Diencephalon (tissue), 1 donor: ENCODE results near the gene ODF4. TPM values are rescaled to one million over a fixed set of nuclear protein-coding genes. Genes with fewer than 3 reads are reported as not detected.

Experiments
- small RNA-seq: library from RNA; depleted of rRNA; stranded (forward); fragments of <200 nt; gene quantifications from one replicate; pipeline ENCODE3, GENCODE V24; 2014
- total RNA-seq: library from RNA; depleted of rRNA; stranded (reverse); fragments of >200 nt; gene quantifications from one replicate; pipeline ENCODE4 v1.2.3, GENCODE V29; 2014

Gene ODF4, protein sequence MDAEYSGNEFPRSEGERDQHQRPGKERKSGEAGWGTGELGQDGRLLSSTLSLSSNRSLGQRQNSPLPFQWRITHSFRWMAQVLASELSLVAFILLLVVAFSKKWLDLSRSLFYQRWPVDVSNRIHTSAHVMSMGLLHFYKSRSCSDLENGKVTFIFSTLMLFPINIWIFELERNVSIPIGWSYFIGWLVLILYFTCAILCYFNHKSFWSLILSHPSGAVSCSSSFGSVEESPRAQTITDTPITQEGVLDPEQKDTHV
- total RNA-seq: not detected

DNA sequence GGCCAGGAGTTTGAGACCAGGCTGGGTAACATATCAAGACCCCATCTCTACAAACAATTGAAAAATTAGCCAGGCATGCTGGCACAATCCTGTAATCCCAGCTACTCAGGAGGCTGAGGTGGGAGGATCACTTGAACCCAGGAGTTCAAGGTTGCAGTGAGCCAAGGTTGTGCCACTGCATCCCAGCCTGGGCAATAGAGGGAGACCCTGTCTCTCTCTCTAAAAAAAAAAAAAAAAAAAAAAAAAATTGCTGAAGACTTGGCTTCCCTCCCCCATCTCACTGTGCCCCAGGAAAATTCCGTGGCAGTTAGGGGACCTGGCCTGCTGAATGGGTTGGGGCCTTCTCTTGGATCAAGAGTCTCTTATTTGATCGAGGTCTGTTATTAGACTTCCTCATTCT lies at the start of gene ODF4:
ODF4 (plus strand) TSS at position 301 of the 400 bp plus-strand sequence. CDS start 212 bp downstream, outside the sequence.

DNA sequence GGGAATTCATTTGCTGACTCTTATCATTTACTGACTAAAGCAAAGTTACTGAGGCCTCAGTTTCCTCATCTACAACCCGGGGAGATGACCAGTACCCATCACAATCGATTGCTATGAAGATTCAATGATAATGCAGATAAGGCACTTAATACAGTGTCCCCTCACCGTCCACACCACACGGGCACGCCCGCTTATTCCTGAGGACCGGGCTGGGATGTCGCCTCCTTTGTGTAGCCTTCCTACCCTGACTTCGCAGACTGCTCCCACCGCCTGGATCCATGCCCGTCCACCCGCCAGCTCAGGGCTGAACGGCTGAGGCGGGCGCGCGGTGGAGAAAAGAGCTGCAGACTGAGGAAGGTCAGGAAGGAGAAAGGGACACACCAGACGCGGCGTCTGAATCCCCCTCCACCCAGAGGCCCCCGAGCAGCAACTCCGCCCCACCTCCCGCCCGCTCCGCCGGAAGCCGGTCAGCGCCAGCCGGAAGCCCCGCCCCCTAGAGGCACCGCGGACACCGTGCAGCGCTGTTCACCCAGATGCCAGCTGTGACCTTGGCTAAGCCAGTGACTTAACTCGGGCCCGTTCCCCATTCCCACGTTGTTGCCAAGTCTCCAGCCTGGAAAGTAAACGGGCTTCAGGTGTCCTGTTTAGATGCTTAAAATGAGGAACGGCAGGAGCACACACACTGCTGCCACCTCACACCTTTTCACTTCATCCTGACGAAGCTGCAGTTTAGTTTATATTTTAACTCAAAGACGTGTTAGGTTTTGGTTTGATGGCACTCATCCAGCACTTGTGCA lies 36.8 kb downstream of the ODF4 start, which contains the start of gene KRABD2:
KRABD2 (minus strand) TSS at position 434 of the 797 bp plus-strand sequence.

DNA sequence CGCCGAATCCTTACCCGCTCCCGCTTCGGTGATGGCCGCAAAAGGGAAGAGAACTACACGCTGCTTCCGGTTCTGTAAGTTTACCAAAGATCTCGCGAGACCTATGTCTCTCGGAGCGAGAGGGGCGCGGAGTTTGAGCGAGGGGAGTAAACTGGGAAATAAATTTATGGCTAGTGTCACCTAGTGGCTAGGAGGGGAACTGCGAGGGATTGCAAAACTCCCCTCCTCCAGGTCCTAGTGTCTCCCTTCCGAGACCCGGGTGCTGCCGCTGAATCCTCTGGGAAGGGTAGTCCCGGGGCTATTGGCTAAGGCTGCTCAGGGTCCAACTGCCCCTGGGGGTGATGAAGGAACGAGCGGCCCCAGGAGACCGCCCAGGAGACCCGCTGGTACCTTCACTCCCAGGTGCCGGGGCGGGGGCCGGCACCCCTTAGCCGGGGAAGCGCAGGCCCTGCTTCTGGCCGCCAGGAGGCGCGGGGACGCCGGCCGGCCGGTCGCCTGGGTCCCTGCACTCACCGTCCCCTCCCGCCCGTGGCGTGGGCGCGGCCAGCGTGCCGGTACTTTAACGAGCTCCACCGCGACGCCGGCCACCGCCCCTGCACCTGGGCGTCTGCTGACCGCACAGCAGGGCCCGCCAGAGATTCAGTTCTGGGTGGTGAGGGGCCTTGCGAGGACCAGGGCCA lies 43.6 kb downstream of the ODF4 start, which contains the start of gene RPL26:
RPL26 (minus strand) TSS at position 51 of the 680 bp plus-strand sequence. CDS start 883 bp downstream, outside the sequence.

Small RNA genes lying within 50 kb of the gene (small RNA-seq; reads per million reads assigned to genes)
- not detected for gene RF00265

Other genes starting within 250 kb of the ODF4 start
- 0.69 TPM for gene ALOXE3, start 221.3 kb upstream of the ODF4 start, total RNA-seq
- 0.46 TPM for gene HES7, start 215.7 kb upstream of the ODF4 start, total RNA-seq
- 9.0 TPM for gene PER1, start 187.4 kb upstream of the ODF4 start, total RNA-seq
- gene VAMP2, start 176.9 kb upstream of the ODF4 start, total RNA-seq: 86.5 TPM
- 31.4 TPM for gene TMEM107, start 163.5 kb upstream of the ODF4 start, total RNA-seq
- gene BORCS6, start 149.7 kb upstream of the ODF4 start, total RNA-seq: 5.1 TPM
- 6.9 TPM for gene AURKB, start 129.3 kb upstream of the ODF4 start, total RNA-seq
- 15.9 TPM for gene CTC1, start 91.8 kb upstream of the ODF4 start, total RNA-seq
- gene PFAS, start 90.6 kb upstream of the ODF4 start, total RNA-seq: 23.1 TPM
- gene RANGRF, start 51.2 kb upstream of the ODF4 start, total RNA-seq: 12.7 TPM
- gene SLC25A35, start 44.4 kb upstream of the ODF4 start, total RNA-seq: 0.46 TPM
- gene ARHGEF15, start 29.6 kb upstream of the ODF4 start, total RNA-seq: 1.6 TPM
- 3,063 TPM for gene RPL26, start 43.4 kb downstream of the ODF4 start, total RNA-seq
- gene RNF222, start 58.0 kb downstream of the ODF4 start, total RNA-seq: not detected
- 57.9 TPM for gene NDEL1, start 96.0 kb downstream of the ODF4 start, total RNA-seq